Psoas muscle (tissue), 8 donors: ENCODE results near the gene RHOT2. TPM values are rescaled to one million over a fixed set of nuclear protein-coding genes. Genes with fewer than 3 reads are reported as not detected.
A peak's percentile ranks its signal among the peaks of the same experiment; 100 is the strongest.

Source experiments
- ATAC-seq, 4 donors: fragments of 200-7000 bp; cut with Tn5 transposase; one replicate each; pipeline ENCODE4 v1.9.1; 2020; ENCODE audit warnings: moderate library complexity in 3 of 4, mild to moderate bottlenecking in 2 of 4
- DNase-seq, 2 donors: peaks; one replicate each; pipeline ENCODE4 v3.0.0-alpha.2; 2020
- H3K27ac ChIP-seq: fragments of 200-600 bp; one replicate; pipeline ENCODE4 v1.8.0; 2022
- H3K27me3 ChIP-seq, 3 donors: fragments of 200-600 bp in 1 of 3; one replicate each; pipeline versions ENCODE4 v1.6.1 to v1.8.0; 2013 to 2022; ENCODE audit warnings: low read length in 2 of 3, mild to moderate bottlenecking in 2 of 3, moderate library complexity in 1 of 3; ENCODE audit not compliant: insufficient read depth in 3 of 3
- H3K36me3 ChIP-seq, 2 donors: fragments of 200-600 bp in 1 of 2; one replicate each; pipeline versions ENCODE4 v1.6.1 to v1.8.0; 2013 to 2022; ENCODE audit warnings: low read depth in 1 of 2, mild to moderate bottlenecking in 1 of 2, moderate library complexity in 1 of 2; ENCODE audit not compliant: insufficient read depth in 1 of 2
- H3K4me1 ChIP-seq: fragments of 200-600 bp; one replicate; pipeline ENCODE4 v1.8.0; 2022
- H3K4me3 ChIP-seq: fragments of 200-600 bp; one replicate; pipeline ENCODE4 v1.8.0; 2022; ENCODE audit warnings: mild to moderate bottlenecking
- H3K9me3 ChIP-seq: fragments of 200-600 bp; one replicate; pipeline ENCODE4 v1.8.0; 2022
- CTCF ChIP-seq: fragments of 200-600 bp; IDR thresholded peaks from one replicate; pipeline ENCODE4 v1.8.0; 2022; ENCODE audit warnings: antibody characterized with exemption
- WGBS, 3 donors: extraction: QIAGEN DNeasy Blood & Tissue Kit; methylation state at CpG; one replicate each; pipeline versions ENCODE4 v1.1.6 to v1.1.7; 2013; 5-methylcytosine and 5-hydroxymethylcytosine counted together
- intact Hi-C, 2 donors: fragments of 100-400 bp; cut with DNase I; formaldehyde crosslinking; loops; one replicate each; pipeline versions ENCODE4 v1.11.0 to v1.14.2; 2022
- polyA plus RNA-seq, 3 donors: library from polyadenylated mRNA; stranded (reverse); fragments of 200-250 nt; gene quantifications; one replicate each; pipeline ENCODE4 v1.2.3, GENCODE V29; 2013
- total RNA-seq, 4 donors: library from RNA; stranded (reverse); fragmentation: NEBNext Ultra II Directional in 2 of 4; extraction: Animal tissue kit (Norgen Biotek cat#: 25700) in 2 of 4; gene quantifications; one replicate each; pipeline versions ENCODE4 v1.2.1 to v1.2.4, GENCODE V29; 2021 to 2023
- donor health status: healthy with polysubstance abuse.
- donor health status: DM: no; HTN: no; CAD: no; lungs with moderate emphysema.
- donor health status: Bipolar disorder and iron deficiency.
- donor health status: healthy.
- donor health status: DM: yes; HTN: yes; CAD: no.
- donor health status: DM: no; HTN: no; CAD: no.
- donor health status: DM: no; HTN: no; CAD: no.
- donor health status: DM: yes; HTN: yes; CAD: no.

The RHOT2 gene
- total and polyA plus RNA-seq, 7 donors: 38.8 to 75.8 (median 52.3) TPM

GRCh38 chr16:621526-622105, 46.3 kb upstream of the RHOT2 start:
- H3K9me3 ChIP-seq: no peaks in the 10 kb centered on the region
- no peak for TF ChIP-seq CTCF
- intact Hi-C loops: no loop called here
- no peak overlapping the region for H3K27ac ChIP-seq
- ATAC-seq (no peak), DNase-seq (no peak)
- peaks cover 0 to 30% of the 10 kb centered on the region in 2 donors for H3K36me3 ChIP-seq
- no peaks in the 10 kb centered on the region for H3K4me1 ChIP-seq
- WGBS, 3 donors: 84 to 88% (median 87%) methylated on average over 21 of the region's 21 CpGs
- H3K27me3 ChIP-seq: no peaks in the 10 kb centered on the region
- no peak overlapping the region for H3K4me3 ChIP-seq

- Histone ChIP-seq H3K27ac (no peak overlapping the region), H3K27me3 (no peaks in the 10 kb centered on the region), H3K4me3 (no peak overlapping the region), H3K9me3 (no peaks in the 10 kb centered on the region), H3K36me3 (peaks cover 0 to 23% of the 10 kb centered on the region in 2 donors), H3K4me1 (peaks cover 7% of the 10 kb centered on the region)
- intact Hi-C loops: no loop called here
- DNase-seq: no peak
- no peak for TF ChIP-seq CTCF
- no peak for ATAC-seq
- 94 to 95% (median 95%) methylated on average over 17 of the region's 17 CpGs for WGBS, 3 donors
Measured at GRCh38 chr16:622920-623280, 45.0 kb upstream of the RHOT2 start.

- Histone ChIP-seq H3K36me3 (peaks cover 0 to 33% of the 10 kb centered on the region in 2 donors), H3K4me3 (no peak overlapping the region), H3K4me1 (peaks cover 11% of the 10 kb centered on the region), H3K9me3 (no peaks in the 10 kb centered on the region), H3K27ac (no peak overlapping the region), H3K27me3 (no peaks in the 10 kb centered on the region)
- no peak for DNase-seq
- TF ChIP-seq CTCF: no peak
- 64 to 72% (median 65%) methylated on average over 10 of the region's 10 CpGs for WGBS, 3 donors
- ATAC-seq: no peak
- intact Hi-C loops: loop anchor here in 1 of 2 donors (5.0 kb wide), 1 partner anchor 32 kb away; the partner anchor contains the start of gene RAB40C
Measured at GRCh38 chr16:624526-625070, 43.3 kb upstream of the RHOT2 start.

- no peak overlapping the region for H3K27ac ChIP-seq
- H3K36me3 ChIP-seq: peaks cover 0 to 33% of the 10 kb centered on the region in 2 donors
- DNase-seq: peak in 1 of 2 donors; percentile 45
- no peaks in the 10 kb centered on the region for H3K9me3 ChIP-seq
- 92 to 95% (median 94%) methylated on average over 35 to 37 of the region's 37 CpGs for WGBS, 3 donors
- intact Hi-C loops: loop anchor here in 1 of 2 donors (5.0 kb wide), 1 partner anchor 33 kb away; the partner anchor contains the start of gene RAB40C
- peaks cover 16% of the 10 kb centered on the region for H3K4me1 ChIP-seq
- no peaks in the 10 kb centered on the region for H3K27me3 ChIP-seq
- no peak for TF ChIP-seq CTCF
- ATAC-seq: no peak
- H3K4me3 ChIP-seq: no peak overlapping the region
Measured at GRCh38 chr16:625117-625976, 42.6 kb upstream of the RHOT2 start.
